Epithelial cell of prostate (primary cell): ENCODE results near the gene HLA-B.

Experiments
- DNase-seq: peaks from one replicate; pipeline ENCODE4 v3.0.0-alpha.2; 2011; ENCODE audit warnings: low read depth, low spot score
- H3K27ac ChIP-seq: fragments of 450-650 bp; 2 replicates; pipeline ENCODE4 v1.5.1; 2017; ENCODE audit warnings: mild to moderate bottlenecking

HLA-B gene

DNA sequence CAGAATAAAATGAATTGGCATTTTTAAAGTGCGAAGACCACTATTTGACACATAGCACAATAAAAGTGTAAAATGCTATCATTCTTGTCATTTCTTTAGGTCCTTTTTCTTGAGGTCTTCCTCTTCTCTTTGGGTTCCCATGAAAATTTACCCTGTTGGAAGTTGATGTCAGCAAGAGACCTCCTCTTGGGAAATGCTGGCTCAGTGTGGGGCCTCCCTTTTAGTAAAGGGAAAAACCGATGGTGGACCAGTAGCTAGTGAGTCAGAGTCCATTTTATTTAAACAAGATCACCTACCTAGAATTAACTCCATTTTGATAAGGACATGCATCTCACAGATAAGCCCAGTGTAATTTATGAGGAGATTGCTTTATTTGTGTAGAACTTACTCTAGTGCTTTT is 47.3 kb downstream of the HLA-B start:
- no peak for DNase-seq
- no peak overlapping the region for H3K27ac ChIP-seq

DNA sequence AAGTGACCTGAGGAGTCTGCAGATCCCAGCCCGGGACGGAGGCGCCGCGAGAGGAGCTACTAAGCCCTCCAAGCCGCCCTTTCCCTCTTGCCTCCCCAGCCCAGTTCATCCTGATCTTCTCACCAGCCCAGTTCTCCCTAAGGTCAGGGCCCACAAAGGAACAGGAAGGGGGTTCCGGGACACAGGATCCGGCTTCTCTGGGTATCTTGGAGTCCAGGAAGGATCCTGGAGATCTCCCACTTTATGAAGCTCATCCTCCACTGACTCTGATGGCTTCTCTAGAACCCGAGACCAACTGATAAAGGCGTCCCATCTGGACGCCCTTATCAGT is 48.2 kb downstream of the HLA-B start:
- H3K27ac ChIP-seq: no peak overlapping the region
- no peak for DNase-seq

GRCh38 chr6:31308050-31308844 is 48.7 kb downstream of the HLA-B start:
- no peak for DNase-seq

GRCh38 chr6:31307669-31308049 is 49.3 kb downstream of the HLA-B start:
- H3K27ac ChIP-seq: no peak overlapping the region
- no peak for DNase-seq

More at GRCh38 chr6:31308050-31308844, 48.7 kb downstream of the HLA-B start:
- no peak overlapping the region for H3K27ac ChIP-seq

DNA sequence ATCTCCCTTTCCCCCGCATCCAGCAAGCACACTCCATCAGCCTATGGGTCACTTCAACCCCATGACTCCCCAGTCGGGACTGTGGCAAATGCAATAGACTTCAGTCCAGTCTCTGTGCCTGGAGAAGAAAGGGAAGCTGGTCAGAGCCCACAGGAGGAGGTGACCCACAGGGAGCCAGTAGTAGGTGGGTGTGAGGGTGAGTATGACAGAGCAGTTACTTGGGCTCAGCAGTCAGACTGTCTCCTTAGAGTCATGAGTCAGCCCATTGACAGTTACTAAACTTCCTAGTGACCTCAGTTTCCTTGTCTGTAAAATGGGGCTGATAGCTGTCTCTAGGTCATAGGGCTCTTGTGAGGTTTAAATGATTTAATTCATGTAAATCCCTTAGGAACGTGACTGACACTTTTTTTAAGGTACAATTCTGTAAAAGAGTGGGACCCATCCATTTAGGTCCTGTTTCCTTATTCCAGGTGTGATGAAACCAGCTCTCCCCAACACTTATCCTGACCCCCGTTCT is 51.2 kb downstream of the HLA-B start:
- no peak for DNase-seq
- H3K27ac ChIP-seq: no peak overlapping the region

- no peak for DNase-seq
- no peak overlapping the region for H3K27ac ChIP-seq
Measured at GRCh38 chr6:31304683-31305082, 52.3 kb downstream of the HLA-B start.
